A549 (cell line): ENCODE data around the gene MYOZ1.

ENCODE experiments used
- GATA3 ChIP-seq: IDR thresholded peaks from 2 replicates; pipeline ENCODE4 v1.6.1; 2012; ENCODE audit warnings: borderline replicate concordance
- TF ChIP-seq, protein P1 (sequence below): fragments of >200 bp; sonication (Bioruptor Twin); formaldehyde crosslinking; IDR thresholded peaks from 3 replicates; pipeline ENCODE4 v1.5.1; 2016
- TF ChIP-seq, protein P2 (sequence below): fragments of 200-600 bp; sonication (generic); IDR thresholded peaks from 2 replicates; pipeline ENCODE4 v1.6.1; 2016; ENCODE audit warnings: antibody characterized with exemption, mild to moderate bottlenecking, moderate library complexity

DNA sequence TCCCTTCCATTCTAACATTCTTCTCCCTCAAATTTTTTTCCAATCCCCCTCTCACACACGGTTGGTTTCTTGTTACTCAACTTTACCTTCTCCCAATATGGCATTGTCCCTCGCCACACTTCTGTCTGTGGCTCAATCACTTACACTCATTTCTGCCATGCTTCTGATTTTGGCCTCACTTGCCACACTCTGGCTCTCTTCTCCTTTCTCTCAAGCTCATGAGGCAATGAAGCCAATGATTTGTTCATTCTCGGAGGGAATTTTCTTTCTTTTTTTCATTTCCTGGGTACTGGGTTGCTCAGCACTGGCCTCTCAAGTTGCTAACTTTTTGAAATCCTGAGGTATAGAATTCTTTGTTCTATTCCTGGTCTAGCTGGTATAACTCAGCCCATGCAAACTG is 4.0 kb upstream of the MYOZ1 start:
- TF ChIP-seq, protein P1, sequence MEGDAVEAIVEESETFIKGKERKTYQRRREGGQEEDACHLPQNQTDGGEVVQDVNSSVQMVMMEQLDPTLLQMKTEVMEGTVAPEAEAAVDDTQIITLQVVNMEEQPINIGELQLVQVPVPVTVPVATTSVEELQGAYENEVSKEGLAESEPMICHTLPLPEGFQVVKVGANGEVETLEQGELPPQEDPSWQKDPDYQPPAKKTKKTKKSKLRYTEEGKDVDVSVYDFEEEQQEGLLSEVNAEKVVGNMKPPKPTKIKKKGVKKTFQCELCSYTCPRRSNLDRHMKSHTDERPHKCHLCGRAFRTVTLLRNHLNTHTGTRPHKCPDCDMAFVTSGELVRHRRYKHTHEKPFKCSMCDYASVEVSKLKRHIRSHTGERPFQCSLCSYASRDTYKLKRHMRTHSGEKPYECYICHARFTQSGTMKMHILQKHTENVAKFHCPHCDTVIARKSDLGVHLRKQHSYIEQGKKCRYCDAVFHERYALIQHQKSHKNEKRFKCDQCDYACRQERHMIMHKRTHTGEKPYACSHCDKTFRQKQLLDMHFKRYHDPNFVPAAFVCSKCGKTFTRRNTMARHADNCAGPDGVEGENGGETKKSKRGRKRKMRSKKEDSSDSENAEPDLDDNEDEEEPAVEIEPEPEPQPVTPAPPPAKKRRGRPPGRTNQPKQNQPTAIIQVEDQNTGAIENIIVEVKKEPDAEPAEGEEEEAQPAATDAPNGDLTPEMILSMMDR: no peak
- TF ChIP-seq GATA3: no peak
- TF ChIP-seq, protein P2, sequence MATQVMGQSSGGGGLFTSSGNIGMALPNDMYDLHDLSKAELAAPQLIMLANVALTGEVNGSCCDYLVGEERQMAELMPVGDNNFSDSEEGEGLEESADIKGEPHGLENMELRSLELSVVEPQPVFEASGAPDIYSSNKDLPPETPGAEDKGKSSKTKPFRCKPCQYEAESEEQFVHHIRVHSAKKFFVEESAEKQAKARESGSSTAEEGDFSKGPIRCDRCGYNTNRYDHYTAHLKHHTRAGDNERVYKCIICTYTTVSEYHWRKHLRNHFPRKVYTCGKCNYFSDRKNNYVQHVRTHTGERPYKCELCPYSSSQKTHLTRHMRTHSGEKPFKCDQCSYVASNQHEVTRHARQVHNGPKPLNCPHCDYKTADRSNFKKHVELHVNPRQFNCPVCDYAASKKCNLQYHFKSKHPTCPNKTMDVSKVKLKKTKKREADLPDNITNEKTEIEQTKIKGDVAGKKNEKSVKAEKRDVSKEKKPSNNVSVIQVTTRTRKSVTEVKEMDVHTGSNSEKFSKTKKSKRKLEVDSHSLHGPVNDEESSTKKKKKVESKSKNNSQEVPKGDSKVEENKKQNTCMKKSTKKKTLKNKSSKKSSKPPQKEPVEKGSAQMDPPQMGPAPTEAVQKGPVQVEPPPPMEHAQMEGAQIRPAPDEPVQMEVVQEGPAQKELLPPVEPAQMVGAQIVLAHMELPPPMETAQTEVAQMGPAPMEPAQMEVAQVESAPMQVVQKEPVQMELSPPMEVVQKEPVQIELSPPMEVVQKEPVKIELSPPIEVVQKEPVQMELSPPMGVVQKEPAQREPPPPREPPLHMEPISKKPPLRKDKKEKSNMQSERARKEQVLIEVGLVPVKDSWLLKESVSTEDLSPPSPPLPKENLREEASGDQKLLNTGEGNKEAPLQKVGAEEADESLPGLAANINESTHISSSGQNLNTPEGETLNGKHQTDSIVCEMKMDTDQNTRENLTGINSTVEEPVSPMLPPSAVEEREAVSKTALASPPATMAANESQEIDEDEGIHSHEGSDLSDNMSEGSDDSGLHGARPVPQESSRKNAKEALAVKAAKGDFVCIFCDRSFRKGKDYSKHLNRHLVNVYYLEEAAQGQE: no peak
